PFSK-1 (cell line): ENCODE data around the gene ZNF277.

Experiments used
- FOXP2 ChIP-seq: optimal IDR thresholded peaks from 2 replicates; pipeline ENCODE3; 2011; ENCODE audit warnings: borderline replicate concordance, control low read depth, inconsistent platforms; ENCODE audit not compliant: insufficient read depth; ENCODE audit errors: extremely low read length, extremely low read depth
- POLR2AphosphoS5 ChIP-seq: IDR thresholded peaks from 2 replicates; pipeline ENCODE4 v1.6.1; 2012; ENCODE audit warnings: low read depth, mild to moderate bottlenecking, control low read depth, low read length, moderate library complexity
- SIN3A ChIP-seq: IDR thresholded peaks from 2 replicates; pipeline ENCODE4 v1.6.1; 2012; ENCODE audit warnings: mild to moderate bottlenecking, low read length, moderate library complexity, borderline replicate concordance; ENCODE audit not compliant: insufficient read depth
- TAF1 ChIP-seq: IDR thresholded peaks from 2 replicates; pipeline ENCODE4 v1.6.1; 2012; ENCODE audit warnings: low read length, control low read depth, borderline replicate concordance; ENCODE audit not compliant: insufficient read depth
- TF ChIP-seq, protein P1 (sequence below), 2 experiments: IDR thresholded peaks; 2 replicates each; pipeline versions ENCODE4 v1.6.1 to v1.8.0; 2011 to 2012; ENCODE audit warnings: low read depth in 2 of 2, low read length in 2 of 2, control low read depth in 1 of 2, inconsistent platforms in 1 of 2, mild to moderate bottlenecking in 1 of 2, moderate library complexity in 1 of 2; ENCODE audit not compliant: insufficient read depth in 1 of 2

DNA sequence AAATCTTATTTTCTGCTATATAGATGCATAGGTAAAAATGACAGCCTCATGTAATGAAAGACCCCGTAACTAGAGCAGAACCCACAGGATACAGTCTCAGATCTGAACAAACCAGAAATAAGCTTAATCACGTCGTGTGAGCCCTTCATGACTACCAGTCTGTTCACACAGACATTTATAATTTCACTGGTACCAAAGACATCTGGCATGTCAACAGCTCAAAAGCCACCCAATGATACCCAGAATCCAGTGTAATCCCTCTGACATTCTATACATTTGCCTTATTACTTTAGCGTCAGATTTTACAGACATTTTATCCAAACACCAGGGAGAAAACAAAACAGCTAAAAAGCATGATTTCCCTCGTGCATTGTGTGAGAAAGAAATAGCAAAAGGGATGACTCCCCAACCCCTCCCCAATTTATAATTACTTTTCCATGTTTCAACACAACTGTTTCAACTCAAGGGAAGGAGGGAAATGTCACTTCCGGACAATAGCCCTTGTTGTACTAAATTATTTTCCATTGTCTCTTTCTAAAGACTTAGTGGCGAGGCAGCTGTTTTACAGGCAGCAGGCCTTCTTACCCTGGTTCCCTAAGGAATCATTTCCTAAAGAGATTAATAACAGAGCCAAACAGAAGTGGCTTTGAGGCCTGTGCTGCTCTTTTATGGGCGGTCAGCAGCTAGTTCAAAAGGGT is 33.5 kb upstream of the ZNF277 start:
- TF ChIP-seq POLR2AphosphoS5, result no peak
- no peak for TF ChIP-seq TAF1
- TF ChIP-seq, protein P1, sequence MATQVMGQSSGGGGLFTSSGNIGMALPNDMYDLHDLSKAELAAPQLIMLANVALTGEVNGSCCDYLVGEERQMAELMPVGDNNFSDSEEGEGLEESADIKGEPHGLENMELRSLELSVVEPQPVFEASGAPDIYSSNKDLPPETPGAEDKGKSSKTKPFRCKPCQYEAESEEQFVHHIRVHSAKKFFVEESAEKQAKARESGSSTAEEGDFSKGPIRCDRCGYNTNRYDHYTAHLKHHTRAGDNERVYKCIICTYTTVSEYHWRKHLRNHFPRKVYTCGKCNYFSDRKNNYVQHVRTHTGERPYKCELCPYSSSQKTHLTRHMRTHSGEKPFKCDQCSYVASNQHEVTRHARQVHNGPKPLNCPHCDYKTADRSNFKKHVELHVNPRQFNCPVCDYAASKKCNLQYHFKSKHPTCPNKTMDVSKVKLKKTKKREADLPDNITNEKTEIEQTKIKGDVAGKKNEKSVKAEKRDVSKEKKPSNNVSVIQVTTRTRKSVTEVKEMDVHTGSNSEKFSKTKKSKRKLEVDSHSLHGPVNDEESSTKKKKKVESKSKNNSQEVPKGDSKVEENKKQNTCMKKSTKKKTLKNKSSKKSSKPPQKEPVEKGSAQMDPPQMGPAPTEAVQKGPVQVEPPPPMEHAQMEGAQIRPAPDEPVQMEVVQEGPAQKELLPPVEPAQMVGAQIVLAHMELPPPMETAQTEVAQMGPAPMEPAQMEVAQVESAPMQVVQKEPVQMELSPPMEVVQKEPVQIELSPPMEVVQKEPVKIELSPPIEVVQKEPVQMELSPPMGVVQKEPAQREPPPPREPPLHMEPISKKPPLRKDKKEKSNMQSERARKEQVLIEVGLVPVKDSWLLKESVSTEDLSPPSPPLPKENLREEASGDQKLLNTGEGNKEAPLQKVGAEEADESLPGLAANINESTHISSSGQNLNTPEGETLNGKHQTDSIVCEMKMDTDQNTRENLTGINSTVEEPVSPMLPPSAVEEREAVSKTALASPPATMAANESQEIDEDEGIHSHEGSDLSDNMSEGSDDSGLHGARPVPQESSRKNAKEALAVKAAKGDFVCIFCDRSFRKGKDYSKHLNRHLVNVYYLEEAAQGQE (IDR thresholded peaks at IDR 0.05; ENCODE audit: insufficient read depth in 1 of 2, low read depth in 2 of 2, low read length in 2 of 2), result no peak
- TF ChIP-seq SIN3A, result no peak
- TF ChIP-seq FOXP2, result no peak
